DND-41 (cell line): ENCODE measurements around the gene LTF.

Experiments used
- ATAC-seq: fragments of 200-7000 bp; cut with Tn5 transposase; 3 replicates; pipeline ENCODE4 v1.9.1; 2021; ENCODE audit warnings: low read depth; ENCODE audit not compliant: insufficient read depth
- DNase-seq: peaks from one replicate; pipeline ENCODE4 v3.0.0-alpha.2; 2020
- H2AFZ ChIP-seq: 2 replicates; pipeline ENCODE4 v1.6.0; 2012; ENCODE audit warnings: low read depth, low read length
- H3K27ac ChIP-seq: 2 replicates; pipeline ENCODE4 v1.5.1; 2012; ENCODE audit warnings: low read length, inconsistent platforms
- H3K27me3 ChIP-seq: fragments of 200-600 bp; sonication (generic); 2 replicates; pipeline ENCODE4 v1.6.0; 2012; ENCODE audit warnings: low read length, mild to moderate bottlenecking, inconsistent platforms; ENCODE audit not compliant: insufficient read depth, poor library complexity
- H3K36me3 ChIP-seq: 2 replicates; pipeline ENCODE4 v1.5.1; 2012; ENCODE audit warnings: low read length, inconsistent platforms; ENCODE audit not compliant: insufficient read depth
- H3K4me1 ChIP-seq: 2 replicates; pipeline ENCODE4 v1.5.1; 2012; ENCODE audit warnings: mild to moderate bottlenecking, low read length; ENCODE audit not compliant: insufficient read depth
- H3K4me2 ChIP-seq: 2 replicates; pipeline ENCODE4 v1.6.0; 2012; ENCODE audit warnings: mild to moderate bottlenecking, moderate library complexity, low read length, inconsistent platforms; ENCODE audit not compliant: insufficient read depth
- H3K4me3 ChIP-seq, 2 experiments: fragments of 200-600 bp in 1 of 2; shearing (Covaris generic) in 1 of 2; 2 replicates each; pipeline ENCODE4 v1.5.1; 2012 to 2016; ENCODE audit warnings: inconsistent platforms in 2 of 2, low read length in 2 of 2, mild to moderate bottlenecking in 2 of 2, low read depth in 1 of 2, moderate library complexity in 1 of 2
- H3K79me2 ChIP-seq: 2 replicates; pipeline ENCODE4 v1.6.0; 2012; ENCODE audit warnings: low read length, inconsistent platforms; ENCODE audit not compliant: insufficient read depth
- H3K9ac ChIP-seq: 2 replicates; pipeline ENCODE4 v1.6.0; 2012; ENCODE audit warnings: low read depth, mild to moderate bottlenecking, inconsistent platforms, low read length, moderate library complexity
- H3K9me3 ChIP-seq: 2 replicates; pipeline ENCODE4 v1.5.1; 2012; ENCODE audit warnings: low read length, moderate library complexity, mild to moderate bottlenecking, inconsistent platforms; ENCODE audit not compliant: insufficient read depth, severe bottlenecking
- H4K20me1 ChIP-seq: 2 replicates; pipeline ENCODE4 v1.6.0; 2012; ENCODE audit warnings: low read length; ENCODE audit not compliant: insufficient read depth
- EZH2 ChIP-seq: IDR thresholded peaks from 3 replicates; pipeline ENCODE4 v1.6.1; 2012; ENCODE audit warnings: borderline replicate concordance, low read depth, mild to moderate bottlenecking, moderate library complexity, low read length, inconsistent platforms; ENCODE audit not compliant: severe bottlenecking
- TF ChIP-seq, protein P1 (sequence below): IDR thresholded peaks from 2 replicates; pipeline ENCODE4 v1.5.1; 2012; ENCODE audit warnings: borderline replicate concordance, low read length, moderate library complexity, mild to moderate bottlenecking; ENCODE audit not compliant: poor library complexity, severe bottlenecking; ENCODE audit errors: extremely low read depth

The LTF gene

DNA sequence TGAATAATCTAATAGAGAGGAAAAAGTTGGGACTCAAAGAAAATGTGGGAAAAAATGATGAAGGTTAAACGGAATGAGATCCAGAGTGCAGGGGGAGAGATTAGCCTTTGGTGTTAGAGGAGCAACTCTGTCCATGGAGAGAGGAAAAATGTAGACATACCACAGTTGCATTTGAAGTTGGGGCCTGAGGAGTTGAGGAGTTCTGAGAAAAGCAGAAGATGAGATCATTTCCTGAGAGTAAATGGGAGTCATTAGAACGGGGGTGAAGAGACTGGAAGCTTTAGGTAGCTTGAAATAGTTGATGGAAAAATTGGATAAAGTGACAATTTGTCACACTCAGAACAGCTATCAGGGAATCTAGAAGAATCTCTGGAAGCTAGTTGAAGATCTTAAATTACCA lies 65.1 kb downstream of the LTF start:
- H3K27me3 ChIP-seq: no peaks in the 10 kb centered on the region
- H3K4me1 ChIP-seq: peaks cover 37% of the 10 kb centered on the region
- H3K4me3 ChIP-seq: no peak overlapping the region
- no peaks in the 10 kb centered on the region for H3K36me3 ChIP-seq
- TF ChIP-seq EZH2: no peak
- TF ChIP-seq, protein P1, sequence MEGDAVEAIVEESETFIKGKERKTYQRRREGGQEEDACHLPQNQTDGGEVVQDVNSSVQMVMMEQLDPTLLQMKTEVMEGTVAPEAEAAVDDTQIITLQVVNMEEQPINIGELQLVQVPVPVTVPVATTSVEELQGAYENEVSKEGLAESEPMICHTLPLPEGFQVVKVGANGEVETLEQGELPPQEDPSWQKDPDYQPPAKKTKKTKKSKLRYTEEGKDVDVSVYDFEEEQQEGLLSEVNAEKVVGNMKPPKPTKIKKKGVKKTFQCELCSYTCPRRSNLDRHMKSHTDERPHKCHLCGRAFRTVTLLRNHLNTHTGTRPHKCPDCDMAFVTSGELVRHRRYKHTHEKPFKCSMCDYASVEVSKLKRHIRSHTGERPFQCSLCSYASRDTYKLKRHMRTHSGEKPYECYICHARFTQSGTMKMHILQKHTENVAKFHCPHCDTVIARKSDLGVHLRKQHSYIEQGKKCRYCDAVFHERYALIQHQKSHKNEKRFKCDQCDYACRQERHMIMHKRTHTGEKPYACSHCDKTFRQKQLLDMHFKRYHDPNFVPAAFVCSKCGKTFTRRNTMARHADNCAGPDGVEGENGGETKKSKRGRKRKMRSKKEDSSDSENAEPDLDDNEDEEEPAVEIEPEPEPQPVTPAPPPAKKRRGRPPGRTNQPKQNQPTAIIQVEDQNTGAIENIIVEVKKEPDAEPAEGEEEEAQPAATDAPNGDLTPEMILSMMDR: no peak
- H3K4me2 ChIP-seq: no peak overlapping the region
- no peaks in the 10 kb centered on the region for H4K20me1 ChIP-seq
- peak overlapping the region; percentile 14; the same call in 1 of the 2 replicates for H2AFZ ChIP-seq
- H3K79me2 ChIP-seq: no peaks in the 10 kb centered on the region
- no peaks in the 10 kb centered on the region for H3K9me3 ChIP-seq
- DNase-seq (no peak), ATAC-seq (peak; percentile 74)
- peak overlapping the region; percentile 37 for H3K27ac ChIP-seq
- no peak overlapping the region for H3K9ac ChIP-seq

DNA sequence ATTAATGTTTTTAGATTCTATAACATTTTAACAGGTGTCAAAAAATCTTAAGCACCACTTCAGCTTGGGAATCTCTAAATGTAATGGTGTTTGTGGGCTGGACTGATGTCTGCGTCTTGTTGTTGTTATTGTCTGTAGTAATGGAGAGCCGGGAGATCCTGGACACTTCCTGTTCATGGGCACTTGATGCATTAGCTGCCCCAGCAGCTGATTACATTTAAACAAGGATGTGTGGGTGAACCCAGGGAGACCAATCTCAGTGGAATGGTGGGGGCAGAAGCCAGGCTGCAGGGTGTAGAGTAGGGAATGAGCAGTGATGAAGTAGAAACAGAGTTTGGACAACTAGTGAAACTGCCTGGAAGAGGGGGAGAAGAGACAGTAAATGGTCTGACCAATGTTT lies 65.6 kb downstream of the LTF start:
- H3K36me3 ChIP-seq: no peaks in the 10 kb centered on the region
- ATAC-seq: no peak
- no peak overlapping the region for H3K9ac ChIP-seq
- H3K27me3 ChIP-seq: no peaks in the 10 kb centered on the region
- H3K79me2 ChIP-seq: no peaks in the 10 kb centered on the region
- TF ChIP-seq EZH2: no peak
- TF ChIP-seq, protein P1: no peak
- no peaks in the 10 kb centered on the region for H4K20me1 ChIP-seq
- H3K27ac ChIP-seq: peak overlapping the region; percentile 37
- H3K4me2 ChIP-seq: no peak overlapping the region
- H3K4me1 ChIP-seq: peaks cover 41% of the 10 kb centered on the region
- H3K9me3 ChIP-seq: no peaks in the 10 kb centered on the region
- no peak for DNase-seq
- no peak overlapping the region for H3K4me3 ChIP-seq
- H2AFZ ChIP-seq: no peak overlapping the region

DNA sequence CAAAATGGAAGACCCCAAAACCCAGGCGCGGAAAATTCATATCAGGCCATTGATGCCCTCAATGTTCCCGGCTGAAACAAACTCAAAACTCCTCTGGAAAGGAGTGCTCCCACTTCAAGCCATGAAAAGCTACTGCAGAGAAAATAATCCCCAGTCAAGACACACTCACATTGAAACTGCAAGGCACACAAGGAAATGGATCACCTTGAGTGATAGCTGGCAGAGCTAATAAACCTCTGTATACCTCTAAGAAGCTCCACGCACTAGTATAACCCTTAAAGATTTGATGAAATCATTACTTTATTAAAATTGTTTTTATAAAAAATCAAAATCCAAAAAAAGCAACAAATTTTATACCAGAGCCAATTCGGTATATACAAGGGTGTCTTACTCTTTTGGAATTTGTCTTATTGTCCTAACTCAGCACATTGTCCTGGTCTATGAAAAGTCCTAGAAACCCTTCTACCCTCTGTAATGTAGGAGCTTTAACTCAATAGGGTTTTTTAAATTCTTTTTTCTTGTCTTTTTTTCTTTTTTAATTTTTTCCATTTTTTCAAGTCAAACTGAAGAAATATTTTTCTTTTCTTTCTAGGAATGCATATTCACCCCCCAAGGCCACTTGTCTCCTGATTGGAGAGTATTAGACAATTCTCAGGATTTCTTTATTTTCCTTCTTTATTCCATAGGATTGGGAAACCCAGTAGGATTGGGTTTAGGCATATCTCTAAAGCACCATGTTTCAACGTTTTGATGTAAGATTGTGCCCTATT lies 66.3 kb downstream of the LTF start:
- no peaks in the 10 kb centered on the region for H3K36me3 ChIP-seq
- H3K27me3 ChIP-seq: no peaks in the 10 kb centered on the region
- H3K9ac ChIP-seq: no peak overlapping the region
- no peak for DNase-seq
- H3K9me3 ChIP-seq: no peaks in the 10 kb centered on the region
- no peaks in the 10 kb centered on the region for H3K79me2 ChIP-seq
- no peak overlapping the region for H3K27ac ChIP-seq
- H2AFZ ChIP-seq: no peak overlapping the region
- TF ChIP-seq EZH2: no peak
- TF ChIP-seq, protein P1: no peak
- H3K4me2 ChIP-seq: no peak overlapping the region
- H3K4me1 ChIP-seq: peaks cover 49% of the 10 kb centered on the region
- ATAC-seq: no peak
- H4K20me1 ChIP-seq: no peaks in the 10 kb centered on the region
- no peak overlapping the region for H3K4me3 ChIP-seq

DNA sequence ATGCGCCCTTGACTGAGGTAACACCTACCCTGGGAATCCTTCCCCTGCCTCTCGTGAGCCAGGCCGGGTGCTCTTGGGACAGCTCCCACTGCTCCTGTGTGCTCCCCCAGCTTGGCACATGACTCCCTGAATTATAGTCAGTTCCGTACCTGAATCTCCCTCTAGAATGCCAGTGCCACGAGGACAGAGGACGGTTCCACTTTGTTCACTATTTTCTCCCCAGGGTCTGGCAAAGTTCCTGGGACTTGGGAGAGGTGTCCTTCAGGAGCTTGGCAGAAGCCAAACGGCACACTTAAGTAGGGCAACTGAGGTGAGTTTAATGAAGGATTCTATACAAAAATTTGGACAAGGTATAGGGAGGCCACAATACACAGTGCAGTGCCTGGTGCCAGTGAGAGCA lies 67.6 kb downstream of the LTF start:
- H4K20me1 ChIP-seq: no peaks in the 10 kb centered on the region
- H3K4me1 ChIP-seq: peaks cover 61% of the 10 kb centered on the region
- H3K9me3 ChIP-seq: no peaks in the 10 kb centered on the region
- H3K27me3 ChIP-seq: no peaks in the 10 kb centered on the region
- H2AFZ ChIP-seq: no peak overlapping the region
- H3K4me3 ChIP-seq: no peak overlapping the region
- H3K27ac ChIP-seq: peak overlapping the region; percentile 62
- H3K36me3 ChIP-seq: no peaks in the 10 kb centered on the region
- TF ChIP-seq, protein P1: no peak
- no peak for TF ChIP-seq EZH2
- ATAC-seq (no peak), DNase-seq (no peak)
- no peak overlapping the region for H3K4me2 ChIP-seq
- H3K9ac ChIP-seq: no peak overlapping the region
- H3K79me2 ChIP-seq: no peaks in the 10 kb centered on the region
